Lung (tissue), 12 donors: ENCODE results near the gene SOX11. TPM values are rescaled to one million over a fixed set of nuclear protein-coding genes. Genes with fewer than 3 reads are reported as not detected.

Experiments used
- ATAC-seq: fragments of 200-7000 bp; cut with Tn5 transposase; one replicate; pipeline ENCODE4 v1.9.1; 2020; ENCODE audit warnings: moderate number of reproducible peaks; ENCODE audit not compliant: insufficient read depth, low FRiP score
- DNase-seq, 3 donors: peaks; one replicate each; pipeline ENCODE4 v3.0.0-alpha.2; 2013 to 2017
- H3K27ac ChIP-seq, 2 donors: one replicate each; pipeline ENCODE4 v1.5.1; 2013; ENCODE audit warnings: mild to moderate bottlenecking in 2 of 2, moderate library complexity in 2 of 2, control low read depth in 1 of 2, inconsistent platforms in 1 of 2, low read depth in 1 of 2, low read length in 1 of 2
- H3K27me3 ChIP-seq, 3 donors: one replicate each; pipeline ENCODE4 v1.5.1; 2013; ENCODE audit warnings: low read length in 2 of 3; ENCODE audit not compliant: control insufficient read depth in 3 of 3, insufficient read depth in 3 of 3
- H3K36me3 ChIP-seq, 4 donors: one replicate each; pipeline ENCODE4 v1.5.1; 2013; ENCODE audit warnings: low read length in 4 of 4, mild to moderate bottlenecking in 1 of 4, moderate library complexity in 1 of 4; ENCODE audit not compliant: control insufficient read depth in 4 of 4, insufficient read depth in 4 of 4
- H3K4me1 ChIP-seq, 5 donors: one replicate each; pipeline ENCODE4 v1.5.1; 2013; ENCODE audit warnings: low read length in 5 of 5, mild to moderate bottlenecking in 2 of 5, moderate library complexity in 1 of 5; ENCODE audit not compliant: control insufficient read depth in 5 of 5, insufficient read depth in 5 of 5
- H3K4me3 ChIP-seq: one replicate; pipeline ENCODE4 v1.5.1; 2013; ENCODE audit warnings: mild to moderate bottlenecking, control low read depth, moderate library complexity
- H3K9ac ChIP-seq, 2 donors: one replicate each; pipeline ENCODE4 v1.5.1; 2013; ENCODE audit warnings: low read length in 2 of 2, control low read depth in 1 of 2; ENCODE audit not compliant: insufficient read depth in 1 of 2
- H3K9me3 ChIP-seq, 4 donors: one replicate each; pipeline ENCODE4 v1.5.1; 2013; ENCODE audit warnings: low read length in 3 of 4, mild to moderate bottlenecking in 1 of 4, moderate library complexity in 1 of 4; ENCODE audit not compliant: control insufficient read depth in 4 of 4, insufficient read depth in 3 of 4
- WGBS, 2 donors: extraction: QIAGEN DNeasy Blood & Tissue Kit; methylation state at CpG; one replicate each; pipeline ENCODE4 v1.1.7; 2013; 5-methylcytosine and 5-hydroxymethylcytosine counted together
- polyA plus RNA-seq, 2 donors: library from polyadenylated mRNA; stranded (reverse); fragments of 200-250 nt; gene quantifications; one replicate each; pipeline ENCODE4 v1.2.1, GENCODE V29; 2013
- total RNA-seq, 2 donors: library from RNA; depleted of rRNA in 1 of 2; stranded (reverse); fragments of >200 nt in 1 of 2; gene quantifications; one replicate each; pipeline ENCODE4 v1.2.1, GENCODE V29; 2014 to 2021
- TF ChIP-seq, protein P1 (sequence below): IDR thresholded peaks from 2 replicates; pipeline ENCODE4 v1.5.1; 2012; ENCODE audit warnings: mild to moderate bottlenecking; ENCODE audit errors: control extremely low read depth, extremely low read depth
- donor health status: control.
- donor health status: control.
- donor health status: Bipolar disorder and iron deficiency.
- donor health status: healthy.
- donor health status: DM: yes; HTN: yes; CAD: no.

The SOX11 gene
- total and polyA plus RNA-seq, 4 donors, result 0.05 to 13.3 (median 0.06) TPM; not detected in 1

DNA sequence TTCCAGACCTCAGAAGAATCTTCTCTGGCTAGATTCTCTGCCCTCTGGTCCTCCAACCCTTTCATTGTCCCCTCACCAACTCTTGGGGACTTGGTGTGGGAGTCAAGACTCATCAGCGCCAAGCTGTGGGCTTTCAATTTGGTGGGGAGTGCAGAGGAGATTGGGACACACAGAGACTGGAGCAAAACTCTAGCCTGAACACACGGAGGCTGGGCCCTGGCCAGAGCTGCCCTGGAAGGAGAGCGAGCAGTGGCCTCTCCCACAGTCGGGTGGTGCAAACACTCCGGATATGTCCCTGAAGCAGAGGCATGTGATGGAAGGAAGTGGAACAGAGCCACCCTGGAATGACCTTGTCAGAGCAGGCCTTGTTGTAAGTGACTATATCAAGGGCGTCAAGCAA, 8.7 kb upstream of the SOX11 start:
- TF ChIP-seq, protein P1, sequence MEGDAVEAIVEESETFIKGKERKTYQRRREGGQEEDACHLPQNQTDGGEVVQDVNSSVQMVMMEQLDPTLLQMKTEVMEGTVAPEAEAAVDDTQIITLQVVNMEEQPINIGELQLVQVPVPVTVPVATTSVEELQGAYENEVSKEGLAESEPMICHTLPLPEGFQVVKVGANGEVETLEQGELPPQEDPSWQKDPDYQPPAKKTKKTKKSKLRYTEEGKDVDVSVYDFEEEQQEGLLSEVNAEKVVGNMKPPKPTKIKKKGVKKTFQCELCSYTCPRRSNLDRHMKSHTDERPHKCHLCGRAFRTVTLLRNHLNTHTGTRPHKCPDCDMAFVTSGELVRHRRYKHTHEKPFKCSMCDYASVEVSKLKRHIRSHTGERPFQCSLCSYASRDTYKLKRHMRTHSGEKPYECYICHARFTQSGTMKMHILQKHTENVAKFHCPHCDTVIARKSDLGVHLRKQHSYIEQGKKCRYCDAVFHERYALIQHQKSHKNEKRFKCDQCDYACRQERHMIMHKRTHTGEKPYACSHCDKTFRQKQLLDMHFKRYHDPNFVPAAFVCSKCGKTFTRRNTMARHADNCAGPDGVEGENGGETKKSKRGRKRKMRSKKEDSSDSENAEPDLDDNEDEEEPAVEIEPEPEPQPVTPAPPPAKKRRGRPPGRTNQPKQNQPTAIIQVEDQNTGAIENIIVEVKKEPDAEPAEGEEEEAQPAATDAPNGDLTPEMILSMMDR, result no peak
- Histone ChIP-seq H3K9ac (no peak overlapping the region), H3K4me3 (no peak overlapping the region), H3K36me3 (no peaks in the 10 kb centered on the region), H3K4me1 (no peaks in the 10 kb centered on the region), H3K9me3 (peaks cover 0 to 2% (median 0%) of the 10 kb centered on the region in 4 donors), H3K27ac (no peak overlapping the region), H3K27me3 (no peaks in the 10 kb centered on the region)
- 86 to 89% methylated on average over 6 of the region's 6 CpGs for WGBS, 2 donors
- no peak for DNase-seq
- no peak for ATAC-seq

DNA sequence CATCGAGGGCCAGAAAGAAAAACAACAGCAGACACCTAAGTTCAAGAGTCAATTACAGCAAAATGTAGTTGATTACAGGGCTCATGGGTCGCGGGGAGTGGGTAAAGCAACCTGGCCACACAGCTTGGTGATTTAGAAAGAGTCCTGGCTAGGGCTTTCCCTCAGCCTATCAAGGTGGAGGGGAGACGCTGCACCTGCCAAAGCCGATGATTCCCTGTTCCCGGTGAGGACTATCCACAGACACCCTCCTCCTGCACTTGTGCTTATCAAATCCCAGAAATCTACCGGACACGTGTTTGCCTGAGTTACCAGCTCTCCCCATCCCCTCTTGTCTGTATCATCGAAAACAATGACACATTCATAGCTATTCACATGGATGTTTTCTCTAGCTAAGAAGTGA, 7.0 kb upstream of the SOX11 start:
- ATAC-seq (no peak), DNase-seq (no peak)
- 73 to 78% methylated on average over 9 of the region's 9 CpGs for WGBS, 2 donors
- Histone ChIP-seq H3K4me1 (no peaks in the 10 kb centered on the region), H3K27ac (no peak overlapping the region), H3K9me3 (peaks cover 0 to 2% (median 0%) of the 10 kb centered on the region in 4 donors), H3K27me3 (no peaks in the 10 kb centered on the region), H3K9ac (no peak overlapping the region), H3K36me3 (no peaks in the 10 kb centered on the region), H3K4me3 (no peak overlapping the region)
- TF ChIP-seq, protein P1, result no peak

DNA sequence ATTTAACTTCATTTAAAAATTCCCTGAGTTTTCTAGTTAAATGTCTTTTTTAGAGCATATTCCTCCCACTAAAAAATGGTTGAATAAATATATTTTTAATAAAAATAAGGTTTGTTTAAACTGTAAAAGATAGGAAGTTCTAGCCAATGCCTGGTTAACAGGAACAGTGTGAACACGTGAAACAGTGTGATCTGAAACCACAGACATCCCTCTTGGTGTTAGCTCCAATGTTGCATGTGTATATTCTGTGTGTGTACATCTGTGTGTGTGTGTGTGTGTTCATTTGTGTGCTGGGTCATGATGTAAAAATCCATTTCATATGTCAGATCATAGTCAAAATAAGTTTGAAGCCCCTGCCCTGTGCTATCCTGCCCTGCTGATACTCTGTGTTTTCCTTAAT, 6.1 kb upstream of the SOX11 start:
- Histone ChIP-seq H3K4me1 (peaks cover 0 to 3% (median 0%) of the 10 kb centered on the region in 5 donors), H3K36me3 (no peaks in the 10 kb centered on the region), H3K4me3 (no peak overlapping the region), H3K27ac (no peak overlapping the region), H3K27me3 (peaks cover 0 to 3% (median 0%) of the 10 kb centered on the region in 3 donors), H3K9me3 (peaks cover 0 to 2% (median 0%) of the 10 kb centered on the region in 4 donors), H3K9ac (no peak overlapping the region)
- DNase-seq, result no peak
- WGBS, 2 donors, result 21 to 55% methylated on average over 1 of the region's 1 CpG
- ATAC-seq, result no peak
- TF ChIP-seq, protein P1, result no peak

DNA sequence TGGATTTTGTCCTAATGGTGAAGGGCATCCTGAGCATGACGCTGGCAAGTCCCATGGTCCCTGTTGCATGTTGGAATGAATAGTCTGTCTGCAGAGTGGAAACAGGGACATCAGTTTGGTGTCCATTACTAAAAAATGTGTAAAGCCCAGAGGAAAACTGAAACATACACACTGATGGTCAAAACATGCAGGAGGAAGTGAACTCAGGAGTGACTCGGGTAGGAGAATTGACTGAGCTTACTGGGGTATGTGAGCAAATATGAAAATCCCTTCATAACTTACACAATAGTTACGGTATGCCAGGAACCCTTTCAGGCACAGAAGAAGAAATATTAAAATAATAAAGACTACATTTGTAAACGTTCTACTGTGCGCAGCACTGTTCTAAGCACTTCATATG, 5.6 kb upstream of the SOX11 start:
- no peak for ATAC-seq
- DNase-seq, result no peak
- H3K9ac ChIP-seq, result no peak overlapping the region
- peaks cover 0 to 2% (median 0%) of the 10 kb centered on the region in 4 donors for H3K9me3 ChIP-seq
- H3K27ac ChIP-seq, result no peak overlapping the region
- no peaks in the 10 kb centered on the region for H3K36me3 ChIP-seq
- no peak overlapping the region for H3K4me3 ChIP-seq
- peaks cover 0 to 5% (median 0%) of the 10 kb centered on the region in 5 donors for H3K4me1 ChIP-seq
- TF ChIP-seq, protein P1, result no peak
- H3K27me3 ChIP-seq, result peaks cover 0 to 4% (median 0%) of the 10 kb centered on the region in 3 donors
- WGBS, 2 donors, result 64 to 74% methylated on average over 5 of the region's 5 CpGs
